PFSK-1 (cell line): ENCODE measurements around the gene SETD1B.

Experiments
- FOXP2 ChIP-seq: optimal IDR thresholded peaks from 2 replicates; pipeline ENCODE3; 2011; ENCODE audit warnings: borderline replicate concordance, control low read depth, inconsistent platforms; ENCODE audit not compliant: insufficient read depth; ENCODE audit errors: extremely low read length, extremely low read depth
- POLR2AphosphoS5 ChIP-seq: IDR thresholded peaks from 2 replicates; pipeline ENCODE4 v1.6.1; 2012; ENCODE audit warnings: low read depth, mild to moderate bottlenecking, control low read depth, low read length, moderate library complexity
- SIN3A ChIP-seq: IDR thresholded peaks from 2 replicates; pipeline ENCODE4 v1.6.1; 2012; ENCODE audit warnings: mild to moderate bottlenecking, low read length, moderate library complexity, borderline replicate concordance; ENCODE audit not compliant: insufficient read depth
- TAF1 ChIP-seq: IDR thresholded peaks from 2 replicates; pipeline ENCODE4 v1.6.1; 2012; ENCODE audit warnings: low read length, control low read depth, borderline replicate concordance; ENCODE audit not compliant: insufficient read depth
- TF ChIP-seq, protein P1 (sequence below), 2 experiments: IDR thresholded peaks; 2 replicates each; pipeline versions ENCODE4 v1.6.1 to v1.8.0; 2011 to 2012; ENCODE audit warnings: low read depth in 2 of 2, low read length in 2 of 2, control low read depth in 1 of 2, inconsistent platforms in 1 of 2, mild to moderate bottlenecking in 1 of 2, moderate library complexity in 1 of 2; ENCODE audit not compliant: insufficient read depth in 1 of 2

SETD1B gene

DNA sequence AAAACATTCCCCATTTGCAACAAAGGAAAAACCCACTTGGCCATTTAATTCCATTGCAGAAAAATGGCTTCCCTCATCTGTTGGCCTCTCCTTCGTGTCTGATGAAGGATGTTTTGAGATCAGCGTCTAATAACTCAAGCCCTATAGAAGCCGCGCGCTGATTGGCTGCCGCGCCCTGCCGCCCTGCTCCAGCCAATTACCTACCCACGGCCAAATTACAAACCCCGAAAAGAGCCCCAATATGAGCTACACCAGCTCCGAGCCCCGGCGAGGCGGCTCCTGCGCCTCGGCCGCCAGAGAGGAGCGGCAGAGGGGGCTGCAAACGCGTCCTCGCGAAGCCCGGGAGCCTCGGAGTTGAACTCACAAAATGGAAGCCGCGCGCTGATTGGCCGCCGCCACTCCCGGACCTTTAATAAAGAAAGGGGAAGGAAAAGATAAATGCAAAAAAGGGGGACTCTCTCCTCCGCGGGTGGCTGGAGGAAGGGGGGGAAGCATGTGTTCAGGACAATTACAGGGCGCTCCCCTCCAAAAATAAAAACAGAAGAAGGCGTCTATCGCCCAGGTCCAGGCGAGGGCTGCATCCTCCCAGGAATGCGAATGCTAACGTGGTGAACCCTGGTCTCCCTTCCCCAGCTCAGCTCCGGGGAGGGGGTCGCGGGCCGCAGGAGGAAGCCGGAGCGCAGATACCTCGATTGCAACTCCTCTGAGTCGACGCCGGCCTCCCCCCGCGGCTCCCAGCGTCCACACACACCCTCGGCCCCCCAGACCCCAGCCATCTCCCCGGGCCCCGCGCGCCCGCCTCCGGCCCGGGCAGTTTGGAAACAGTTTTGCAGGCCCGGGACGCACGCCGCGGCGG, 738 bp upstream of the SETD1B start:
- peak; percentile 90 for TF ChIP-seq TAF1
- 0 out of 2 replicates have a peak, but pooled peaks have one; percentile 19 for TF ChIP-seq SIN3A
- TF ChIP-seq POLR2AphosphoS5: peak; percentile 89
- TF ChIP-seq, protein P1, sequence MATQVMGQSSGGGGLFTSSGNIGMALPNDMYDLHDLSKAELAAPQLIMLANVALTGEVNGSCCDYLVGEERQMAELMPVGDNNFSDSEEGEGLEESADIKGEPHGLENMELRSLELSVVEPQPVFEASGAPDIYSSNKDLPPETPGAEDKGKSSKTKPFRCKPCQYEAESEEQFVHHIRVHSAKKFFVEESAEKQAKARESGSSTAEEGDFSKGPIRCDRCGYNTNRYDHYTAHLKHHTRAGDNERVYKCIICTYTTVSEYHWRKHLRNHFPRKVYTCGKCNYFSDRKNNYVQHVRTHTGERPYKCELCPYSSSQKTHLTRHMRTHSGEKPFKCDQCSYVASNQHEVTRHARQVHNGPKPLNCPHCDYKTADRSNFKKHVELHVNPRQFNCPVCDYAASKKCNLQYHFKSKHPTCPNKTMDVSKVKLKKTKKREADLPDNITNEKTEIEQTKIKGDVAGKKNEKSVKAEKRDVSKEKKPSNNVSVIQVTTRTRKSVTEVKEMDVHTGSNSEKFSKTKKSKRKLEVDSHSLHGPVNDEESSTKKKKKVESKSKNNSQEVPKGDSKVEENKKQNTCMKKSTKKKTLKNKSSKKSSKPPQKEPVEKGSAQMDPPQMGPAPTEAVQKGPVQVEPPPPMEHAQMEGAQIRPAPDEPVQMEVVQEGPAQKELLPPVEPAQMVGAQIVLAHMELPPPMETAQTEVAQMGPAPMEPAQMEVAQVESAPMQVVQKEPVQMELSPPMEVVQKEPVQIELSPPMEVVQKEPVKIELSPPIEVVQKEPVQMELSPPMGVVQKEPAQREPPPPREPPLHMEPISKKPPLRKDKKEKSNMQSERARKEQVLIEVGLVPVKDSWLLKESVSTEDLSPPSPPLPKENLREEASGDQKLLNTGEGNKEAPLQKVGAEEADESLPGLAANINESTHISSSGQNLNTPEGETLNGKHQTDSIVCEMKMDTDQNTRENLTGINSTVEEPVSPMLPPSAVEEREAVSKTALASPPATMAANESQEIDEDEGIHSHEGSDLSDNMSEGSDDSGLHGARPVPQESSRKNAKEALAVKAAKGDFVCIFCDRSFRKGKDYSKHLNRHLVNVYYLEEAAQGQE (IDR thresholded peaks at IDR 0.05; ENCODE audit: insufficient read depth in 1 of 2, low read depth in 2 of 2, low read length in 2 of 2): 0 out of 4 replicates have a peak, but pooled peaks of 1 of the 2 experiments have one; percentile 27
- TF ChIP-seq FOXP2: no peak

DNA sequence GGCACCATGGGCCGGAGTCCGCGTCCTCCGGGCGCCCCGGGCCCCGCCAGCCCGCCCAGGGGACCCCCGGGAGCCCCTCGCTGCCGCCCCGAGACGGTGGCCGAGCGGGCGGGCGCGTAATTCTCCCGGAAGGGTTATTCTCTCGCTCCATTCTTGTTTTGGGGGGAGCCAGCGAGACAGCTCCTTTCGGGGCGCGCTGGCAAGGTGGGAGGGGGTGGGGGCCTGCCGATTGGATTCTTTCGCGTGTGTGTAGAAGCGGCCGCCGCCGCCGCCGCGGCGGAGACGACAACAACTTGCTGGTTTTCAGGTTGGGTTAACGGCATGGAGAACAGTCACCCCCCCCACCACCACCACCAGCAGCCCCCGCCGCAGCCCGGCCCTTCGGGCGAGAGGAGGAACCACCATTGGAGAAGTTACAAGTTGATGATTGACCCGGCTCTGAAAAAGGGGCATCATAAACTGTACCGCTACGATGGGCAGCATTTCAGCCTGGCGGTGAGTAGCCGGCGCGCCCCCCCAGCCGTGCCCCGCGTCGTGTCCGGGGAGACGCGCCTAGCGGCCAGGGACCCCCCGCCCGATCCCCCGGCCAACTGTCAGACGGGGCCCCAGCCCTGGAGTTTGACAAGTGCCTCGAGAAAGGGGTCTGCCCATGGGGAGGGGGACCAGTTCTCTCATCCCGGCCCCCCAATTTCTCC, 755 bp downstream of the SETD1B start:
- TF ChIP-seq SIN3A: no peak

DNA sequence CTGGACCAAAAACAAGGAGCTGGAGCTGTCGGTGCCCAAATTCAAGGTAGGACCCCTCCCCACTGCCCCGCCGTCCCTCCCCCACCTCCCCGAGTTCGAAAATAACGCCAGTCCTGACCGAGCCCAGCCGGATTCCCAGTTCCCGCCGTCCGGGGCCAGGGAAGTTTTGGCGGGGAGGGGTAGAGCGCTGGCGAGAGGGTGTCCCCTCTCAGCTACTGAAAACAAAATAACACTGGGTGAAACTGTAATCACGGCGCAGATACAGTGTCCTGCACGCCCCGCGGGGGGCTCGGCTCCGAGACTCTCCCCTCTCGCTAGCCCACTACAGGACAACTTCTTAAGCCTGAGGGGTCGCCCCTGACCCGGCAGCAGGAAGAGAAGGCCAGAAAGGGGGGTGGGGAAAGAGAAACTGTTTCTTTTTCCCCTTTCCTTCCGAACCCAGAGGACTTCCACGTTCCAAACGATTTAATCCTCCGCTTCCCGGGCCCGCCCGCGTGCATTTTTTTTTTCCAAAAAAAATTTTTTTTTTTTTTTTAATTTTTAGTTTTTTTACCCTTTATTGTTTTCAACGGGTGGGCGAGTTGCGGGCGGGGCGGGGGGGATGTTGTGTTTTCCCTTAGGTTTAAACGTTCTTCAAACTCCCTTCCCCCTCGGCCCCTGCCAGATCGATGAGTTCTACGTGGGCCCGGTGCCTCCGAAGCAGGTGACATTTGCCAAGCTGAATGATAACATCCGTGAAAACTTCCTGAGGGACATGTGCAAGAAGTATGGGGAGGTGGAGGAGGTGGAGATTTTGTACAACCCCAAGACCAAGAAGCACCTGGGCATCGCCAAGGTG, 1.6 kb downstream of the SETD1B start:
- TF ChIP-seq POLR2AphosphoS5 (no peak), FOXP2 (no peak), TAF1 (no peak), SIN3A (no peak)
- TF ChIP-seq, protein P1 (IDR thresholded peaks at IDR 0.05; ENCODE audit: insufficient read depth in 1 of 2, low read depth in 2 of 2, low read length in 2 of 2): no peak

DNA sequence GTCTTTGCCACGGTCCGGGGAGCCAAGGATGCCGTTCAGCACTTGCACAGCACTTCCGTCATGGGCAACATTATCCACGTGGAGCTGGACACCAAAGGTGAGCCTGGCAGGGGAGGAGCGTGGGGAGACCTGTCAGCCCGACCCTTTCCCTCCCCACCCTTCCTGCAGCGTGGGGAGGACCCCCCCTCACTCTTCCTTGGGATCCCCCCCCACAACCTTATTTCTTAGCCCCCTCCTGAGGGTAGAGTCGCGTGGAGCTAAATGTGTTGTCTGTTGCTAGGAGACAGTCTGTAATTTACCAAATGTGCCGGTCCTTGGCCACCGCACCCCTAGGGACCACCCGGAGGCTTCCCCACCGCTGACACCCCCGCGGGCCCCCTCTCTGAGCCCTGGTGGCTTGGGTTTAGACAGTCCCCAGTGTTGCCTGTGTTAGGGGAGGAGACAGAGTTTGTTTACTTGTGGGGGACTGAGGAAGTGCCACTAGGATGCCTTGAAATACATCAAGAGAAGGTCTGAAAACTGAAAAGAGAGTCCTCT, 2.3 kb downstream of the SETD1B start:
- TF ChIP-seq, protein P1 (IDR thresholded peaks at IDR 0.05; ENCODE audit: insufficient read depth in 1 of 2, low read depth in 2 of 2, low read length in 2 of 2): no peak
- TF ChIP-seq TAF1: no peak
- peak; percentile 54; the same call in 1 of the 2 replicates for TF ChIP-seq SIN3A

DNA sequence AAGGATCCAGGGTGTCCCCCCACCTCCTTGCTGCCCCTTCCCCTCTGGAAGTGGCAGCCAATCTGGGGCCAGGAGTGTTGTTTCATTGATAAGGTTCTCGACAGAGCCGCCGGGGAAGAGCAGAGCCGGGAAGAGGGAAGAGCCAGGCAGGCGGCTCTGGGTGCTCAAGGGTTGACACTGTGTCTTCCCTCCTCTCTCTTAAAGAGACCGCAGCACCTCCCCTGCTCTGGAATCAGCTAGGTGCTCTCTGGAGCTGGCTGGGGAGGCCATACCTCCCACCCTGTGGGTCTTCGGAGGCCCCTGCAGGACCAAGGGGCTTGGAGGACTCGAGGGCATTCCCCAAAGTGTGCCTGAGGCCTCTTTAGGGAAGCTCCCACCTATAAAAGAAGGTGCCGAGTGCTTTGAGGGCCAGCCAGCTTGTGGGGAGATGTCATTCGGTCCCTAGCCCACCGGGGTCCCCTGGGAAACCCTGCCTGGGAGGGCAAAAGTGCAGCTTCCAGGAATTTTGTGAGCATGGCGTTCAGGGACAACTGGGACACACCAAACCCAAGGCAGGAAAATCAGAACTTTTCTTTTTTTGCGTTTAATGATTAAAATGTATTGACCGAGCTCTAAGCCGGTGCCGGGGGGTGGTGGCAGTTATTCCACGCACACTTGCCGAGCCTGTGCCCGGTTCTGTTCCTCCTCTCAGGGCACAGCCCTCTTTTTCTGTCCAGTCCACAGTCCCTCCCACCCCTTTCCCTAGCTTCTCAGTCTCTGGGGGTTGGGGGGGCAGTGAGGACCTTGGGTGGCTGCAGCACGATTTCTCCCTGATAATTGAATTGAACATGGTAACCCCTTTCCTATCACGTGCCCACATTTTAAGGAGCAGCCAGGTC, 3.0 kb downstream of the SETD1B start:
- TF ChIP-seq, protein P1 (IDR thresholded peaks at IDR 0.05; ENCODE audit: insufficient read depth in 1 of 2, low read depth in 2 of 2, low read length in 2 of 2): no peak
- TF ChIP-seq TAF1 (no peak), SIN3A (no peak), POLR2AphosphoS5 (no peak), FOXP2 (no peak)
